Neutrophil (primary cell): ENCODE measurements around the gene CLASP1.
"Not testable (repeated sequence)": the region's sequence is repeated elsewhere in the genome, so short reads cannot be mapped to it uniquely, and the experiment has no call there.

Experiments
- H3K27ac ChIP-seq: fragments of 200-600 bp; sonication (generic); 2 replicates; pipeline ENCODE4 v1.5.1; 2016; ENCODE audit warnings: mild to moderate bottlenecking, moderate library complexity
- H3K27me3 ChIP-seq: fragments of 200-600 bp; sonication (generic); 2 replicates; pipeline ENCODE4 v1.6.0; 2016; ENCODE audit warnings: mild to moderate bottlenecking
- H3K36me3 ChIP-seq: fragments of 200-600 bp; sonication (generic); 2 replicates; pipeline ENCODE4 v1.5.1; 2017
- H3K4me1 ChIP-seq, 2 experiments: fragments of 200-600 bp in 1 of 2; sonication (generic) in 1 of 2; 1 replicate in 1 of 2; 2 replicates in 1 of 2; pipeline versions ENCODE4 v1.5.1 to v1.6.1; 2013 to 2016; ENCODE audit warnings: low read depth in 1 of 2, low read length in 1 of 2, mild to moderate bottlenecking in 1 of 2, moderate library complexity in 1 of 2; ENCODE audit not compliant: control insufficient read depth in 1 of 2, insufficient read depth in 1 of 2
- H3K4me3 ChIP-seq, 2 experiments: fragments of 200-600 bp in 1 of 2; sonication (generic) in 1 of 2; 1 replicate in 1 of 2; 2 replicates in 1 of 2; pipeline ENCODE4 v1.5.1; 2013 to 2016; ENCODE audit warnings: low read depth in 1 of 2, low read length in 1 of 2, mild to moderate bottlenecking in 1 of 2, moderate library complexity in 1 of 2
- H3K9me3 ChIP-seq: fragments of 200-600 bp; sonication (generic); 2 replicates; pipeline ENCODE4 v1.5.1; 2016
- CTCF ChIP-seq: fragments of 200-600 bp; sonication (generic); IDR thresholded peaks from 2 replicates; pipeline ENCODE4 v1.5.1; 2016; ENCODE audit warnings: antibody characterized with exemption

The CLASP1 gene

GRCh38 chr2:121446647-121447241 lies 202.5 kb downstream of the CLASP1 start:
- Histone ChIP-seq H3K27me3 (no peaks in the 10 kb centered on the region), H3K9me3 (no peaks in the 10 kb centered on the region), H3K36me3 (peaks cover 80% of the 10 kb centered on the region), H3K4me1 (no peaks in the 10 kb centered on the region), H3K4me3 (no peak overlapping the region), H3K27ac (no peak overlapping the region)
- TF ChIP-seq CTCF = no peak

GRCh38 chr2:121442889-121443288 lies 206.4 kb downstream of the CLASP1 start:
- H3K9me3 ChIP-seq = no peaks in the 10 kb centered on the region

GRCh38 chr2:121438290-121438689 lies 211.0 kb downstream of the CLASP1 start:
- peaks cover 26% of the 10 kb centered on the region for H3K36me3 ChIP-seq
- not testable (repeated sequence) for H3K9me3 ChIP-seq, H3K4me1 ChIP-seq, H3K4me3 ChIP-seq, H3K27ac ChIP-seq, H3K27me3 ChIP-seq

More at GRCh38 chr2:121442889-121443288, 206.4 kb downstream of the CLASP1 start:
- Histone ChIP-seq H3K36me3 (peaks cover 58% of the 10 kb centered on the region), H3K27ac (no peak overlapping the region), H3K27me3 (no peaks in the 10 kb centered on the region), H3K4me3 (no peak overlapping the region), H3K4me1 (no peaks in the 10 kb centered on the region)
- TF ChIP-seq CTCF = no peak

- Histone ChIP-seq H3K4me1 (no peaks in the 10 kb centered on the region), H3K27me3 (no peaks in the 10 kb centered on the region), H3K9me3 (no peaks in the 10 kb centered on the region), H3K27ac (no peak overlapping the region), H3K36me3 (peaks cover 22% of the 10 kb centered on the region), H3K4me3 (no peak overlapping the region)
- TF ChIP-seq CTCF = no peak
Measured at GRCh38 chr2:121436918-121437317, 212.3 kb downstream of the CLASP1 start.

- Histone ChIP-seq H3K4me3 (no peak overlapping the region), H3K4me1 (no peaks in the 10 kb centered on the region), H3K27me3 (no peaks in the 10 kb centered on the region), H3K27ac (no peak overlapping the region), H3K9me3 (no peaks in the 10 kb centered on the region), H3K36me3 (peaks cover 18% of the 10 kb centered on the region)
- no peak for TF ChIP-seq CTCF
Measured at GRCh38 chr2:121435790-121436189, 213.5 kb downstream of the CLASP1 start.

GRCh38 chr2:121431214-121431613 lies 218.0 kb downstream of the CLASP1 start:
- no peak overlapping the region for H3K4me3 ChIP-seq
- H3K9me3 ChIP-seq = no peaks in the 10 kb centered on the region
- no peak for TF ChIP-seq CTCF
- H3K4me1 ChIP-seq = no peaks in the 10 kb centered on the region
- H3K36me3 ChIP-seq = peaks cover 37% of the 10 kb centered on the region
- no peaks in the 10 kb centered on the region for H3K27me3 ChIP-seq
- H3K27ac ChIP-seq = no peak overlapping the region
